ENCODE data around the gene EML4.
"Not testable (repeated sequence)": the region's sequence is repeated elsewhere in the genome, so short reads cannot be mapped to it uniquely, and the experiment has no call there.

Gene EML4

GRCh38 chr2:42169100-42169873, at the start of gene EML4:
EML4 (plus strand) TSS chr2:42169353; CDS start chr2:42169612, 259 bp downstream.
- Mint-ChIP-seq H3K4me3 (no peak within 1 kb of the TSS), H3K27ac (peak within 1 kb of the TSS; percentile 15)

GRCh38 chr2:42123426-42123825, 45.7 kb upstream of the EML4 start:
- peaks cover 14% of the 10 kb centered on the region for H3K9me3 Mint-ChIP-seq
- H3K4me1 Mint-ChIP-seq (ENCODE audit: low read depth) = peaks cover 50% of the 10 kb centered on the region
- no peaks in the 10 kb centered on the region for H3K27me3 Mint-ChIP-seq (ENCODE audit: low read depth)
- H3K36me3 Mint-ChIP-seq (ENCODE audit: low read depth) = peaks cover 15% of the 10 kb centered on the region
- peak overlapping the region; percentile 87 for H3K27ac Mint-ChIP-seq
- H3K4me3 Mint-ChIP-seq = peak overlapping the region; percentile 55

More at GRCh38 chr2:42169100-42169873, at the start of gene EML4:
- Mint-ChIP-seq H3K9me3 (no peaks in the 10 kb centered on the region), H3K36me3 (ENCODE audit: low read depth) (peaks cover 2% of the 10 kb centered on the region), H3K27me3 (ENCODE audit: low read depth) (peaks cover 7% of the 10 kb centered on the region), H3K4me1 (ENCODE audit: low read depth) (peaks cover 17% of the 10 kb centered on the region)

- Mint-ChIP-seq H3K4me3 (peak overlapping the region; percentile 73), H3K36me3 (ENCODE audit: low read depth) (peaks cover 15% of the 10 kb centered on the region), H3K27me3 (ENCODE audit: low read depth) (no peaks in the 10 kb centered on the region), H3K4me1 (ENCODE audit: low read depth) (peaks cover 51% of the 10 kb centered on the region), H3K27ac (peak overlapping the region; percentile 84), H3K9me3 (peaks cover 14% of the 10 kb centered on the region)
These were observed 45.0 kb upstream of the EML4 start for GRCh38 chr2:42124011-42124785.

GRCh38 chr2:42125841-42126594, 43.1 kb upstream of the EML4 start:
- peaks cover 61% of the 10 kb centered on the region for H3K4me1 Mint-ChIP-seq (ENCODE audit: low read depth)
- peak overlapping the region; percentile 56 for H3K4me3 Mint-ChIP-seq
- H3K27me3 Mint-ChIP-seq (ENCODE audit: low read depth) = no peaks in the 10 kb centered on the region
- H3K9me3 Mint-ChIP-seq = peaks cover 14% of the 10 kb centered on the region
- H3K27ac Mint-ChIP-seq = peak overlapping the region; percentile 85
- peaks cover 15% of the 10 kb centered on the region for H3K36me3 Mint-ChIP-seq (ENCODE audit: low read depth)

- H3K27ac Mint-ChIP-seq = peak overlapping the region; percentile 85
- H3K27me3 Mint-ChIP-seq (ENCODE audit: low read depth); H3K9me3 Mint-ChIP-seq; H3K36me3 Mint-ChIP-seq (ENCODE audit: low read depth): not testable (repeated sequence)
- H3K4me1 Mint-ChIP-seq (ENCODE audit: low read depth) = peaks cover 66% of the 10 kb centered on the region
- peak overlapping the region; percentile 56 for H3K4me3 Mint-ChIP-seq
These were observed 42.3 kb upstream of the EML4 start for GRCh38 chr2:42126873-42127272.

GRCh38 chr2:42127425-42128424, 41.4 kb upstream of the EML4 start:
- Mint-ChIP-seq H3K9me3 (peaks cover 4% of the 10 kb centered on the region), H3K27ac (peak overlapping the region; percentile 85), H3K36me3 (ENCODE audit: low read depth) (peaks cover 5% of the 10 kb centered on the region), H3K4me1 (ENCODE audit: low read depth) (peaks cover 74% of the 10 kb centered on the region), H3K27me3 (ENCODE audit: low read depth) (no peaks in the 10 kb centered on the region), H3K4me3 (peak overlapping the region; percentile 53)

GRCh38 chr2:42128721-42129486, 40.2 kb upstream of the EML4 start:
- Mint-ChIP-seq H3K27ac (peak overlapping the region; percentile 85), H3K27me3 (ENCODE audit: low read depth) (no peaks in the 10 kb centered on the region), H3K4me1 (ENCODE audit: low read depth) (peaks cover 80% of the 10 kb centered on the region), H3K36me3 (ENCODE audit: low read depth) (peaks cover 1% of the 10 kb centered on the region), H3K9me3 (no peaks in the 10 kb centered on the region), H3K4me3 (peak overlapping the region; percentile 49)

GRCh38 chr2:42129487-42129852, 39.7 kb upstream of the EML4 start:
- Mint-ChIP-seq H3K27ac (peak overlapping the region; percentile 85), H3K4me1 (ENCODE audit: low read depth) (peaks cover 77% of the 10 kb centered on the region), H3K27me3 (ENCODE audit: low read depth) (no peaks in the 10 kb centered on the region), H3K36me3 (ENCODE audit: low read depth) (no peaks in the 10 kb centered on the region), H3K4me3 (no peak overlapping the region), H3K9me3 (no peaks in the 10 kb centered on the region)

GRCh38 chr2:42129947-42130346, 39.2 kb upstream of the EML4 start:
- H3K36me3 Mint-ChIP-seq (ENCODE audit: low read depth) = no peaks in the 10 kb centered on the region
- H3K4me1 Mint-ChIP-seq (ENCODE audit: low read depth) = peaks cover 74% of the 10 kb centered on the region
- H3K27ac Mint-ChIP-seq = no peak overlapping the region
- H3K4me3 Mint-ChIP-seq = no peak overlapping the region
- no peaks in the 10 kb centered on the region for H3K27me3 Mint-ChIP-seq (ENCODE audit: low read depth)
- no peaks in the 10 kb centered on the region for H3K9me3 Mint-ChIP-seq

- peak overlapping the region; percentile 36 for H3K27ac Mint-ChIP-seq
- H3K9me3 Mint-ChIP-seq; H3K36me3 Mint-ChIP-seq (ENCODE audit: low read depth); H3K4me3 Mint-ChIP-seq; H3K27me3 Mint-ChIP-seq (ENCODE audit: low read depth): not testable (repeated sequence)
- peaks cover 77% of the 10 kb centered on the region for H3K4me1 Mint-ChIP-seq (ENCODE audit: low read depth)
These were observed 38.3 kb upstream of the EML4 start for GRCh38 chr2:42130858-42131257.

- no peaks in the 10 kb centered on the region for H3K36me3 Mint-ChIP-seq (ENCODE audit: low read depth)
- H3K27me3 Mint-ChIP-seq (ENCODE audit: low read depth) = no peaks in the 10 kb centered on the region
- H3K27ac Mint-ChIP-seq = peak overlapping the region; percentile 89
- H3K4me3 Mint-ChIP-seq = peak overlapping the region; percentile 68
- no peaks in the 10 kb centered on the region for H3K9me3 Mint-ChIP-seq
- peaks cover 78% of the 10 kb centered on the region for H3K4me1 Mint-ChIP-seq (ENCODE audit: low read depth)
These were observed 36.8 kb upstream of the EML4 start for GRCh38 chr2:42132191-42132965.

- H3K27ac Mint-ChIP-seq = peak overlapping the region; percentile 89
- no peaks in the 10 kb centered on the region for H3K9me3 Mint-ChIP-seq
- peak overlapping the region; percentile 68 for H3K4me3 Mint-ChIP-seq
- H3K36me3 Mint-ChIP-seq (ENCODE audit: low read depth) = no peaks in the 10 kb centered on the region
- peaks cover 74% of the 10 kb centered on the region for H3K4me1 Mint-ChIP-seq (ENCODE audit: low read depth)
- no peaks in the 10 kb centered on the region for H3K27me3 Mint-ChIP-seq (ENCODE audit: low read depth)
These were observed 36.0 kb upstream of the EML4 start for GRCh38 chr2:42132966-42133641.
